HL-60/S4 treated with phorbol 12-myristate 13-acetate at 8.2 ng/mL for 4 days and 3 days (cell line): ENCODE measurements around the gene ENTPD1.
"Not testable (repeated sequence)": the region's sequence is repeated elsewhere in the genome, so short reads cannot be mapped to it uniquely, and the experiment has no call there.

Source experiments
- in situ Hi-C: fragments of 300-500 bp; cut with MboI; formaldehyde crosslinking; loops from 2 replicates; pipeline ENCODE4 v1.15.0; 2022; ENCODE audit warnings: low sequenced_read_pairs

ENTPD1 gene

DNA sequence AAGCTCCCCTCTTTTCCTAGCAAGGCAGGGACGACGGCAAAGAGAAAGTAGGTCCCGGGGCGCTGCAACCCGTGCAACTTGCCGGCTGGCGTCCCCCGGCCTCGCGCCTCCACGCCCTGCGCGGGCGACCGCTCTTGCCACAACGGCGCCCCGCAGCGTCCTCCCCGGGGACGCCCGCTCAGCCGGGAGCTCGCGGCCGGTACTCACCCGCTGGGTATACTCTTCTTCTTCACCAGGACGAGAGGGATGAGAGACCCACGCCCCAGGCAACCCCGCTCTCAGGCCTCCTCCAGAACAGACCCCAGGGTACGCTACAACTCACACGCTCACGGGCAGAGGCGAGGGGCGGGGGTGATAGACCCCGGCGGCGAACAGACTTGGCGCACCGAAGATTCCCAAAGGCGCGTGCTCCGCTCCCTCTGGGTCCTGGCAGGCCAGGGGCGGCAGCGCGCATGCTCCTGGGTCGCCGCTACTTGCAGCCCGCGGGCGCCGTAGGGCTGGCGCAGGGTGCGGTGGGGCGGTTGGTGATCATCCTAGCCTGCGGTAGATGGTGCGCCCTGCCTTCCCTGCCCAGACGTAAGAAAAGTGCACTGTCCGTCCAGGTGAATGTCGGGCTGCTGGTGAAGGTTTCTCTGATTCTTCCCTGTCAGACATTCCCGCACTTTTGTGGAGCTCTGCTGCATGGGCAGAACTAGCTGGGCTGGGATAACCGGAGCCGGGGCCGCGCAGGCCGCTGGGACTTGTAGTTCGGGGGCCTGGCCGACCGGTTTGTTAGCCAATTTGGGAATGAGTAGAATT lies 151.7 kb downstream of the ENTPD1 start, which contains the start of gene CC2D2B:
Gene CC2D2B (plus strand): TSS at position 520 of the 798 bp plus-strand sequence. CDS start 3,349 bp downstream, outside the sequence.
- in situ Hi-C loops, result no loop called here

DNA sequence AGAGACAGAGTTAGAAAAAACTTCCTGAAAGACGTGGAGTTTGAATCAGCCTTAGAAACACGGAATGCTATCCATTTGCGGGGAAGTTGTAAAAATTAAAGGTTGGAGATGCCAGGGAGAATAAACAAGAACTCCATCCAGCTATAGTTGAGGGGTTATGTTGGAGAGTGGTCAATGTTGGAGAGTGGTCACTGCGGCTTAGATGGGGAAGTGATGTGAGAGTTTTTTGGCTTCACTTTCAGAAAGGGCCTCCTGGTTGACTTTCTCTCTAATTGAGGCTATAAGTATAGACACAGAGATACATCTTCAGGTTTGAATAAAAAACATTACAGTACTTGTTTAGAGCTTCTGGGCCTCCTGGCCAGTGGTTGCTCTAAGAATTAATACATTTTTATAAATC lies 152.5 kb downstream of the ENTPD1 start:
- in situ Hi-C loops, result no loop called here

DNA sequence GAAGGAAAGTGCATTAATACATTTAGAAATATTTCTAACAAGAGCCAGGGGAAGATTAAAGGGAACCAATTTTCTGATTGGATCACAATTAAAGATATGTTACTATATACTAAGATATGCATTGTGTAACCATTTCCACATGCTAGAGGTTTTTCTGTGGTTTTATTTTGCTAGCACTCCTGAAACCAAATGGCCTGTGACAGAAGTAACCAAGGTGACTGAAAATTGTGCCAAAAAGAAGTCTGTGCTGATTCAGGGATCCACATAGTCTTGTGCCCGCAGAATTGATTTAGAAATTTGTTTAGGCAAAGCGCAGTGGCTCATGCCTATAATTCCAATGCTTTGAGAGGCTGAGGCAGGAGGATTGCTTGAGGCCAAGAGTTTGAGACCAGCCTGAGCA lies 153.6 kb downstream of the ENTPD1 start:
- in situ Hi-C loops, result no loop called here

DNA sequence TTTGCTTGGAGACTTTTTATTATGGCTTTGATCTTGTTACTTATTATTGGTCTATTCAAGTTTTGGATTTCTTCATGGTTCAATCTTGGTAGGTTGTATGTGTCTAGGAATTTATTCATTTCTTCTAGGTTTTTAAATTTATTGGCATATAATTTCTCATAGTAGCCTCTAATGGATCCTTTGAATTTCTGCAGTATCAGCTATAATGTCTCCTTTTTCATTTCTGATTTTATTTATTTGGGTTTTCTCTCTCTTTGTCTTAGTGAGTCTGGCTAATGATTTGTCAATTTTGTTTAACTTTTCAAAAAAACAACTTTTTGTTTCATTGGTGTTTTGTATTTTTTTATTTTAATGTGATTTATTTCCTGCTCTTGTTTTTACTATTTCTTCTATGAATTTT lies 160.1 kb downstream of the ENTPD1 start:
- in situ Hi-C loops, result not testable (repeated sequence)
